Stimulated activated effector memory CD8-positive, alpha-beta T cell treated with anti-CD3 and anti-CD28 coated beads, Interleukin-12 subunit alpha, Interleukin-12 subunit beta, amount 100 ng/mL, for 72 hours (primary cell): Measurements from ENCODE around the gene ASTN2.

Experiments
- ATAC-seq: fragments of 150-1000 bp; cut with Tn5 transposase; 2 replicates; pipeline ENCODE4 v1.10.0; 2021
- DNase-seq, 2 donors: peaks; one replicate each; pipeline ENCODE4 v3.0.0; 2021 to 2022; ENCODE audit warnings: low spot score in 2 of 2
- H3K27ac Mint-ChIP-seq: one replicate; pipeline ENCODE4 v1.8.0; 2022; ENCODE audit warnings: mild to moderate bottlenecking, mixed read lengths
- H3K36me3 Mint-ChIP-seq: one replicate; pipeline ENCODE4 v1.8.0; 2022; ENCODE audit warnings: mild to moderate bottlenecking, mixed read lengths
- H3K4me1 Mint-ChIP-seq: one replicate; pipeline ENCODE4 v1.8.0; 2022; ENCODE audit warnings: mixed read lengths
- H3K4me3 Mint-ChIP-seq: one replicate; pipeline ENCODE4 v1.8.0; 2022; ENCODE audit warnings: mild to moderate bottlenecking, mixed read lengths
- H3K9me3 Mint-ChIP-seq: one replicate; pipeline ENCODE4 v1.8.0; 2022; ENCODE audit warnings: mixed read lengths

The ASTN2 gene

GRCh38 chr9:117305454-117305853, 109.4 kb downstream of the ASTN2 start:
- H3K4me1 Mint-ChIP-seq, result no peaks in the 10 kb centered on the region
- DNase-seq (no peak), ATAC-seq (no peak)
- no peaks in the 10 kb centered on the region for H3K36me3 Mint-ChIP-seq
- H3K4me3 Mint-ChIP-seq, result no peak overlapping the region
- H3K27ac Mint-ChIP-seq, result no peak overlapping the region
- H3K9me3 Mint-ChIP-seq, result peaks cover 4% of the 10 kb centered on the region

GRCh38 chr9:117304549-117304948, 110.3 kb downstream of the ASTN2 start:
- Mint-ChIP-seq H3K4me3 (no peak overlapping the region), H3K36me3 (no peaks in the 10 kb centered on the region), H3K27ac (no peak overlapping the region), H3K9me3 (no peaks in the 10 kb centered on the region), H3K4me1 (no peaks in the 10 kb centered on the region)
- DNase-seq, result no peak
- ATAC-seq, result no peak

GRCh38 chr9:117303643-117304230, 111.1 kb downstream of the ASTN2 start:
- no peaks in the 10 kb centered on the region for H3K36me3 Mint-ChIP-seq
- H3K4me3 Mint-ChIP-seq, result no peak overlapping the region
- H3K9me3 Mint-ChIP-seq, result no peaks in the 10 kb centered on the region
- no peak for ATAC-seq
- no peak for DNase-seq
- H3K27ac Mint-ChIP-seq, result no peak overlapping the region
- H3K4me1 Mint-ChIP-seq, result no peaks in the 10 kb centered on the region

GRCh38 chr9:117302487-117302886, 112.4 kb downstream of the ASTN2 start:
- Mint-ChIP-seq H3K4me3 (no peak overlapping the region), H3K36me3 (no peaks in the 10 kb centered on the region), H3K4me1 (no peaks in the 10 kb centered on the region), H3K27ac (no peak overlapping the region), H3K9me3 (no peaks in the 10 kb centered on the region)
- no peak for ATAC-seq
- no peak for DNase-seq

GRCh38 chr9:117300371-117301110, 114.3 kb downstream of the ASTN2 start:
- ATAC-seq (no peak), DNase-seq (no peak)
- Mint-ChIP-seq H3K27ac (no peak overlapping the region), H3K4me1 (no peaks in the 10 kb centered on the region), H3K9me3 (peaks cover 2% of the 10 kb centered on the region), H3K36me3 (no peaks in the 10 kb centered on the region), H3K4me3 (no peak overlapping the region)

- ATAC-seq, result no peak
- no peak for DNase-seq
- H3K27ac Mint-ChIP-seq, result no peak overlapping the region
- H3K36me3 Mint-ChIP-seq, result no peaks in the 10 kb centered on the region
- no peaks in the 10 kb centered on the region for H3K4me1 Mint-ChIP-seq
- no peak overlapping the region for H3K4me3 Mint-ChIP-seq
- peaks cover 6% of the 10 kb centered on the region for H3K9me3 Mint-ChIP-seq
These were observed 118.4 kb downstream of the ASTN2 start for GRCh38 chr9:117296453-117296852.

GRCh38 chr9:117293206-117294114, 121.4 kb downstream of the ASTN2 start:
- Mint-ChIP-seq H3K4me1 (no peaks in the 10 kb centered on the region), H3K27ac (no peak overlapping the region), H3K9me3 (peaks cover 6% of the 10 kb centered on the region), H3K36me3 (no peaks in the 10 kb centered on the region), H3K4me3 (no peak overlapping the region)
- DNase-seq, result no peak
- ATAC-seq, result no peak

GRCh38 chr9:117290856-117291622, 123.8 kb downstream of the ASTN2 start:
- no peaks in the 10 kb centered on the region for H3K4me1 Mint-ChIP-seq
- no peak overlapping the region for H3K27ac Mint-ChIP-seq
- H3K4me3 Mint-ChIP-seq, result no peak overlapping the region
- DNase-seq (no peak), ATAC-seq (no peak)
- H3K9me3 Mint-ChIP-seq, result peaks cover 6% of the 10 kb centered on the region
- H3K36me3 Mint-ChIP-seq, result no peaks in the 10 kb centered on the region

- no peaks in the 10 kb centered on the region for H3K4me1 Mint-ChIP-seq
- no peak overlapping the region for H3K4me3 Mint-ChIP-seq
- ATAC-seq, result no peak
- no peak overlapping the region for H3K27ac Mint-ChIP-seq
- DNase-seq, result no peak
- peaks cover 2% of the 10 kb centered on the region for H3K9me3 Mint-ChIP-seq
- H3K36me3 Mint-ChIP-seq, result no peaks in the 10 kb centered on the region
These were observed 124.5 kb downstream of the ASTN2 start for GRCh38 chr9:117290306-117290840.

GRCh38 chr9:117286245-117286644, 128.6 kb downstream of the ASTN2 start:
- ATAC-seq (no peak), DNase-seq (no peak)
- no peaks in the 10 kb centered on the region for H3K4me1 Mint-ChIP-seq
- no peak overlapping the region for H3K4me3 Mint-ChIP-seq
- no peak overlapping the region for H3K27ac Mint-ChIP-seq
- H3K36me3 Mint-ChIP-seq, result no peaks in the 10 kb centered on the region
- peaks cover 6% of the 10 kb centered on the region for H3K9me3 Mint-ChIP-seq

- no peak for DNase-seq
- Mint-ChIP-seq H3K27ac (no peak overlapping the region), H3K4me3 (no peak overlapping the region), H3K36me3 (no peaks in the 10 kb centered on the region), H3K9me3 (peaks cover 6% of the 10 kb centered on the region), H3K4me1 (no peaks in the 10 kb centered on the region)
- ATAC-seq, result no peak
These were observed 130.4 kb downstream of the ASTN2 start for GRCh38 chr9:117284414-117284813.

GRCh38 chr9:117282541-117282940, 132.3 kb downstream of the ASTN2 start:
- ATAC-seq, result no peak
- H3K9me3 Mint-ChIP-seq, result peaks cover 6% of the 10 kb centered on the region
- DNase-seq, result no peak
- no peak overlapping the region for H3K4me3 Mint-ChIP-seq
- no peak overlapping the region for H3K27ac Mint-ChIP-seq
- H3K4me1 Mint-ChIP-seq, result no peaks in the 10 kb centered on the region
- H3K36me3 Mint-ChIP-seq, result no peaks in the 10 kb centered on the region

- Mint-ChIP-seq H3K9me3 (peaks cover 6% of the 10 kb centered on the region), H3K27ac (no peak overlapping the region), H3K36me3 (no peaks in the 10 kb centered on the region), H3K4me3 (no peak overlapping the region), H3K4me1 (no peaks in the 10 kb centered on the region)
- ATAC-seq (no peak), DNase-seq (no peak)
These were observed 136.3 kb downstream of the ASTN2 start for GRCh38 chr9:117278471-117279035.

- no peaks in the 10 kb centered on the region for H3K36me3 Mint-ChIP-seq
- DNase-seq, result no peak
- no peak overlapping the region for H3K27ac Mint-ChIP-seq
- ATAC-seq, result no peak
- H3K4me3 Mint-ChIP-seq, result no peak overlapping the region
- H3K9me3 Mint-ChIP-seq, result peaks cover 6% of the 10 kb centered on the region
- no peaks in the 10 kb centered on the region for H3K4me1 Mint-ChIP-seq
These were observed 136.8 kb downstream of the ASTN2 start for GRCh38 chr9:117278020-117278419.

- DNase-seq (no peak), ATAC-seq (no peak)
- no peaks in the 10 kb centered on the region for H3K36me3 Mint-ChIP-seq
- H3K4me1 Mint-ChIP-seq, result no peaks in the 10 kb centered on the region
- no peaks in the 10 kb centered on the region for H3K9me3 Mint-ChIP-seq
- H3K4me3 Mint-ChIP-seq, result no peak overlapping the region
- no peak overlapping the region for H3K27ac Mint-ChIP-seq
These were observed 138.4 kb downstream of the ASTN2 start for GRCh38 chr9:117276444-117276843.
